Suprapubic skin (tissue), 4 donors: ENCODE results near the gene UBE2O.

Experiments used
- CTCF ChIP-seq, 2 donors: fragments of 200-600 bp in 1 of 2; fragments of 450-650 bp in 1 of 2; sonication (generic) in 1 of 2; IDR thresholded peaks; one replicate each; pipeline ENCODE4 v1.5.1; 2016 to 2019; ENCODE audit warnings: antibody characterized with exemption in 2 of 2, mild to moderate bottlenecking in 1 of 2, moderate library complexity in 1 of 2
- EP300 ChIP-seq: sonication (generic); formaldehyde crosslinking; IDR thresholded peaks from one replicate; pipeline ENCODE4 v1.6.1; 2017; ENCODE audit warnings: antibody characterized with exemption
- POLR2AphosphoS5 ChIP-seq, 3 donors: sonication (generic); formaldehyde crosslinking; IDR thresholded peaks; one replicate each; pipeline ENCODE4 v1.6.1; 2017; ENCODE audit warnings: antibody characterized with exemption in 3 of 3

- no peak for TF ChIP-seq CTCF (IDR thresholded peaks at IDR 0.05)
- no peak for TF ChIP-seq POLR2AphosphoS5 (IDR thresholded peaks at IDR 0.05)
- no peak for TF ChIP-seq EP300
These were observed 53.5 kb downstream of the UBE2O start for GRCh38 chr17:76399175-76400172.
